Measurements from ENCODE around the gene GABBR1.

GRCh38 chr6:29603456-29603855 lies 29.5 kb downstream of the GABBR1 start:
- TF ChIP-seq CTCF (tag by site-specific recombination; IDR thresholded peaks at IDR 0.05) (no peak), ZNF792 (tag by site-specific recombination; IDR thresholded peaks at IDR 0.05) (no peak), SP3 (tag by site-specific recombination; IDR thresholded peaks at IDR 0.05) (no peak), PBX3 (CRISPR knock-in tag; IDR thresholded peaks at IDR 0.05) (no peak), ZNF37A (tag by site-specific recombination; IDR thresholded peaks at IDR 0.05) (no peak), SP2 (tag by site-specific recombination; IDR thresholded peaks at IDR 0.05) (no peak), ZNF624 (tag by site-specific recombination; IDR thresholded peaks at IDR 0.05) (no peak), SETDB1 (IDR thresholded peaks at IDR 0.05; ENCODE audit: insufficient read length, low read length) (no peak), ZNF561 (tag by site-specific recombination; IDR thresholded peaks at IDR 0.05; ENCODE audit: borderline replicate concordance) (no peak), PRDM6 (tag by site-specific recombination; IDR thresholded peaks at IDR 0.05) (no peak), ZIC2 (tag by site-specific recombination; IDR thresholded peaks at IDR 0.05) (no peak), ZNF302 (tag by site-specific recombination; IDR thresholded peaks at IDR 0.05; ENCODE audit: low read depth) (no peak)

Measured in HEK293 (cell line).